IMR-90 (cell line): ENCODE measurements around the gene PRKN. TPM values are rescaled to one million over a fixed set of nuclear protein-coding genes. Genes with fewer than 3 reads are reported as not detected.

ENCODE experiments used
- ATAC-seq: fragments of 200-7000 bp; cut with Tn5 transposase; 2 replicates; pipeline ENCODE4 v1.9.1; 2020; ENCODE audit warnings: low read depth, mild to moderate bottlenecking, moderate library complexity
- BruUV-seq: library from RNA; stranded (reverse); fragments of 400-500 nt; replicated peaks from 2 replicates; lab custom pipeline; 2021; lab: Mats Ljungman, UMichigan
- CTCF ChIA-PET: fragments of 300-600 bp; formaldehyde crosslinking; extraction: SDS; loops from one replicate; lab custom pipeline; 2021; ENCODE audit warnings: antibody characterized with exemption; lab: Yijun Ruan, JAX
- POLR2A ChIA-PET: fragments of 300-600 bp; sonication (Branson Sonifier 250); formaldehyde crosslinking; loops from one replicate; lab custom pipeline; 2022; ENCODE audit warnings: antibody characterized with exemption; ENCODE audit not compliant: unreplicated experiment; lab: Charles Lee
- DNase-seq: peaks from one replicate; pipeline ENCODE4 v3.0.0; 2013
- H2AFZ ChIP-seq: replicated peaks from 2 replicates; pipeline ENCODE3; 2013; ENCODE audit warnings: low read length, mild to moderate bottlenecking; ENCODE audit not compliant: poor library complexity
- H2AK5ac ChIP-seq: 2 replicates; pipeline ENCODE4 v1.6.1; 2013; ENCODE audit warnings: low read depth, low read length, inconsistent platforms
- H2AK9ac ChIP-seq: replicated peaks from 2 replicates; pipeline ENCODE3; 2013; ENCODE audit warnings: mild to moderate bottlenecking, low read depth, low read length, moderate library complexity; ENCODE audit not compliant: poor library complexity
- H2BK120ac ChIP-seq: 2 replicates; pipeline ENCODE4 v1.6.1; 2013; ENCODE audit warnings: low read depth, low read length, inconsistent platforms
- H2BK15ac ChIP-seq: 3 replicates; pipeline ENCODE4 v1.6.1; 2013; ENCODE audit warnings: low read depth, low read length, inconsistent platforms
- H2BK20ac ChIP-seq: 2 replicates; pipeline ENCODE4 v1.6.1; 2013; ENCODE audit warnings: low read depth, mild to moderate bottlenecking, inconsistent platforms, low read length, moderate library complexity
- H2BK5ac ChIP-seq: 2 replicates; pipeline ENCODE4 v1.6.1; 2013; ENCODE audit warnings: mild to moderate bottlenecking, low read depth, low read length, inconsistent platforms; ENCODE audit not compliant: poor library complexity, severe bottlenecking
- H3K14ac ChIP-seq: replicated peaks from 2 replicates; pipeline ENCODE4 v1.6.1; 2013; ENCODE audit warnings: low read depth, low read length, inconsistent platforms
- H3K18ac ChIP-seq: 2 replicates; pipeline ENCODE4 v1.6.1; 2013; ENCODE audit warnings: low read depth, low read length, control low read depth
- H3K23ac ChIP-seq: 2 replicates; pipeline ENCODE4 v1.6.1; 2013; ENCODE audit warnings: low read depth, low read length, inconsistent platforms
- H3K27ac ChIP-seq: 2 replicates; pipeline ENCODE4 v1.5.1; 2013; ENCODE audit warnings: mild to moderate bottlenecking, control low read depth, low read length; ENCODE audit not compliant: insufficient read depth
- H3K27me3 ChIP-seq: 2 replicates; pipeline ENCODE4 v1.6.1; 2013; ENCODE audit warnings: low read length; ENCODE audit not compliant: control insufficient read depth, insufficient read depth
- H3K36me3 ChIP-seq: 2 replicates; pipeline ENCODE4 v1.6.1; 2013; ENCODE audit warnings: low read length, mixed read lengths; ENCODE audit not compliant: control insufficient read depth, insufficient read depth
- H3K4ac ChIP-seq: 2 replicates; pipeline ENCODE4 v1.6.1; 2013; ENCODE audit warnings: low read depth, low read length, inconsistent platforms
- H3K4me1 ChIP-seq: 2 replicates; pipeline ENCODE4 v1.6.1; 2013; ENCODE audit warnings: low read length, mixed read lengths; ENCODE audit not compliant: control insufficient read depth, insufficient read depth
- H3K4me2 ChIP-seq: 2 replicates; pipeline ENCODE4 v1.6.1; 2013; ENCODE audit warnings: low read depth, mild to moderate bottlenecking, control low read depth, low read length, moderate library complexity
- H3K4me3 ChIP-seq: 2 replicates; pipeline ENCODE4 v1.5.1; 2013; ENCODE audit warnings: low read depth, mild to moderate bottlenecking, control low read depth, low read length, moderate library complexity; ENCODE audit not compliant: insufficient read depth
- H3K56ac ChIP-seq: 2 replicates; pipeline ENCODE4 v1.6.1; 2013; ENCODE audit warnings: low read length, inconsistent platforms; ENCODE audit not compliant: insufficient read depth; ENCODE audit errors: extremely low read depth
- H3K79me1 ChIP-seq, 2 experiments: 2 replicates each; pipeline ENCODE4 v1.6.1; 2013; ENCODE audit warnings: low read length in 2 of 2, inconsistent platforms in 1 of 2, low read depth in 1 of 2
- H3K9ac ChIP-seq: 2 replicates; pipeline ENCODE4 v1.6.1; 2013; ENCODE audit warnings: low read depth, low read length, control low read depth
- H3K9me1 ChIP-seq: 2 replicates; pipeline ENCODE4 v1.6.1; 2013; ENCODE audit warnings: low read length, inconsistent platforms; ENCODE audit not compliant: insufficient read depth
- H3K9me3 ChIP-seq: 2 replicates; pipeline ENCODE4 v1.6.1; 2013; ENCODE audit warnings: low read length; ENCODE audit not compliant: control insufficient read depth, insufficient read depth
- H4K20me1 ChIP-seq: 2 replicates; pipeline ENCODE4 v1.6.1; 2013; ENCODE audit warnings: low read length, inconsistent platforms; ENCODE audit not compliant: insufficient read depth
- H4K5ac ChIP-seq: 2 replicates; pipeline ENCODE4 v1.6.1; 2013; ENCODE audit warnings: mild to moderate bottlenecking, low read depth, low read length, control low read depth
- H4K8ac ChIP-seq, 2 experiments: 2 replicates each; pipeline ENCODE4 v1.6.1; 2013; ENCODE audit warnings: low read depth in 2 of 2, low read length in 2 of 2, control low read depth in 1 of 2, inconsistent platforms in 1 of 2
- H4K91ac ChIP-seq: 2 replicates; pipeline ENCODE4 v1.6.1; 2013; ENCODE audit warnings: low read depth, low read length, inconsistent platforms; ENCODE audit not compliant: insufficient read depth
- RAD21 ChIP-seq: IDR thresholded peaks from 2 replicates; pipeline ENCODE4 v1.6.1; 2012; ENCODE audit warnings: low read length, improper control_type of control experiment
- WGBS, 2 experiments: methylation state at CpG; one replicate each; pipeline versions ENCODE4 v1.1.5 to v1.1.7; 2013; ENCODE audit warnings: missing lambda C conversion rate in 2 of 2; ENCODE audit not compliant: insufficient read length in 1 of 2; ENCODE audit errors: extremely low coverage in 2 of 2; 5-methylcytosine and 5-hydroxymethylcytosine counted together
- dilution Hi-C: fragments of 300-500 bp; cut with HindIII; formaldehyde crosslinking; loops from one replicate; pipeline ENCODE4 v1.14.3; 2018; ENCODE audit warnings: low sequenced_read_pairs; ENCODE audit not compliant: unreplicated experiment
- in situ Hi-C: fragments of 300-500 bp; cut with MboI; formaldehyde crosslinking; loops from 3 replicates; pipeline ENCODE4 v1.14.3; 2019; ENCODE audit warnings: low sequenced_read_pairs, inconsistent platforms, mixed read lengths
- intact Hi-C: fragments of 100-400 bp; cut with micrococcal nuclease; formaldehyde crosslinking; loops from 2 replicates; pipeline ENCODE4 v1.10.0; 2022
- polyA plus RNA-seq, 3 experiments: library from polyadenylated mRNA; depleted of rRNA; stranded (reverse); fragments of >200 nt; gene quantifications; 2 replicates each; pipeline ENCODE4 v1.2.3, GENCODE V29; 2012; ENCODE audit warnings: low replicate concordance in 1 of 3
- total RNA-seq: library from RNA; depleted of rRNA; stranded (reverse); fragments of >200 nt; gene quantifications from 2 replicates; pipeline ENCODE4 v1.2.3, GENCODE V29; 2012

PRKN gene
- total and polyA plus RNA-seq, 2 of the 4 experiments (the other 2 are of a cell fraction), result 0.15 to 0.18 TPM

DNA sequence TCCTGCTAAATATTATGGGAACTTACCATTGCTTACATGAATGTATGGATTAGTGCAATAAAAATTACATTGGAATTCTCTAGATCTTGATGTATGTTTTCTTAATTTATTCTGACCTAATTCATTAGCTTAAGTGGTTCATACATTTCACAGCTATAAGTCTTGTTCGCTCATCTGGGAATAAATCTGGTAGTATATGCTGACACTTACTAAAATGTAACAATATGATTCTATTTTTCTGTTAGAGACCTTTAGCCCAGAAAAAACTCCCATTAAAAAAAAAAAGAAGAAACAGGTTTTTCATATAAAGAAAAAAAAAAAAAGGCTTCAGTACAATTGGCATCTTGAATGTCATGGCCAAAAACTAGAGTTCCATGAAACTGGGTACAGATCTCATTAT, 1059.6 kb downstream of the PRKN start:
- intact Hi-C loops, result no loop called here

More for the DNA sequence above, 1059.6 kb downstream of the PRKN start:
- Histone ChIP-seq H3K36me3 (no peaks in the 10 kb centered on the region), H3K56ac (no peak overlapping the region), H3K27ac (no peak overlapping the region), H3K18ac (no peak overlapping the region), H3K27me3 (no peaks in the 10 kb centered on the region), H2AK9ac (no peak overlapping the region), H3K4ac (no peak overlapping the region), H4K5ac (no peak overlapping the region), H2AFZ (no peak overlapping the region), H2BK15ac (no peak overlapping the region), H3K4me2 (no peak overlapping the region), H3K4me3 (no peak overlapping the region), H3K9ac (no peak overlapping the region), H3K14ac (no peak overlapping the region), H3K4me1 (no peaks in the 10 kb centered on the region), H2BK5ac (no peak overlapping the region), H2AK5ac (no peak overlapping the region), H3K79me1 (no peaks in the 10 kb centered on the region), H4K8ac (no peak overlapping the region), H4K91ac (no peak overlapping the region), H2BK20ac (no peak overlapping the region), H3K9me3 (peaks cover 23% of the 10 kb centered on the region), H4K20me1 (no peaks in the 10 kb centered on the region), H2BK120ac (no peak overlapping the region), H3K23ac (no peak overlapping the region), H3K9me1 (no peaks in the 10 kb centered on the region)
- dilution Hi-C loops (no loop called here), in situ Hi-C loops (no loop called here)
- CTCF ChIA-PET, result no interaction called here
- no TSS peak for BruUV-seq
- no CpG with 5 or more reads among the region's 1 CpG for WGBS, 2 experiments
- DNase-seq (no peak), ATAC-seq (no peak)
- POLR2A ChIA-PET, result no interaction called here
- TF ChIP-seq RAD21, result no peak
